GM12878 (cell line): Measurements from ENCODE around the gene GARIN5A. TPM values are rescaled to one million over a fixed set of nuclear protein-coding genes. Genes with fewer than 3 reads are reported as not detected.
A peak's percentile ranks its signal among the peaks of the same experiment; 100 is the strongest.

Experiments used
- ATF3 ChIP-seq: IDR thresholded peaks from 2 replicates; pipeline ENCODE4 v1.6.1; 2011; ENCODE audit warnings: low read depth, mild to moderate bottlenecking, low read length, moderate library complexity, borderline replicate concordance; ENCODE audit errors: extremely low read depth
- BHLHE40 ChIP-seq, 2 experiments: fragments of 450-650 bp in 1 of 2; IDR thresholded peaks; 2 replicates each; pipeline ENCODE4 v1.6.1; 2011 to 2017; ENCODE audit warnings: low read depth in 2 of 2, borderline replicate concordance in 1 of 2, improper control_type of control experiment in 1 of 2, low read length in 1 of 2, mild to moderate bottlenecking in 1 of 2
- CEBPB ChIP-seq, 2 experiments: fragments of 150-350 bp in 1 of 2; IDR thresholded peaks; 2 replicates each; pipeline ENCODE4 v1.6.1; 2012 to 2014; ENCODE audit warnings: low read depth in 2 of 2, low read length in 2 of 2, borderline replicate concordance in 1 of 2, inconsistent platforms in 1 of 2
- CREM ChIP-seq: IDR thresholded peaks from 2 replicates; pipeline ENCODE4 v1.6.1; 2014; ENCODE audit warnings: antibody characterized with exemption, low read depth
- ESRRA ChIP-seq: IDR thresholded peaks from 2 replicates; pipeline ENCODE4 v1.6.1; 2012; ENCODE audit warnings: mild to moderate bottlenecking, low read length, improper control_type of control experiment
- FOXM1 ChIP-seq: IDR thresholded peaks from 2 replicates; pipeline ENCODE4 v1.6.1; 2012; ENCODE audit warnings: low read depth, mild to moderate bottlenecking, inconsistent platforms, low read length, moderate library complexity
- GABPA ChIP-seq: IDR thresholded peaks from 2 replicates; pipeline ENCODE4 v1.6.1; 2014; ENCODE audit warnings: antibody characterized with exemption, low read depth, mild to moderate bottlenecking, inconsistent platforms
- KLF5 ChIP-seq: fragments of 450-650 bp; IDR thresholded peaks from 2 replicates; pipeline ENCODE4 v1.6.1; 2014; ENCODE audit warnings: mild to moderate bottlenecking; ENCODE audit not compliant: partially characterized antibody
- LARP7 ChIP-seq: fragments of 450-650 bp; IDR thresholded peaks from 2 replicates; pipeline ENCODE4 v1.6.1; 2017; ENCODE audit warnings: mild to moderate bottlenecking
- MEF2A ChIP-seq: IDR thresholded peaks from 2 replicates; pipeline ENCODE4 v1.6.1; 2011; ENCODE audit warnings: low read depth, mild to moderate bottlenecking, low read length, moderate library complexity; ENCODE audit not compliant: insufficient read depth
- MYC ChIP-seq: IDR thresholded peaks from 2 replicates; pipeline ENCODE4 v1.6.1; 2011; ENCODE audit warnings: mild to moderate bottlenecking, low read length, moderate library complexity, inconsistent platforms; ENCODE audit not compliant: insufficient read depth, insufficient replicate concordance, insufficient read length, severe bottlenecking
- PKNOX1 ChIP-seq: fragments of 450-650 bp; IDR thresholded peaks from 2 replicates; pipeline ENCODE4 v1.6.1; 2016; ENCODE audit warnings: mild to moderate bottlenecking
- SMC3 ChIP-seq: IDR thresholded peaks from 2 replicates; pipeline ENCODE4 v1.6.1; 2011; ENCODE audit warnings: low read length, improper control_type of control experiment, borderline replicate concordance
- SRF ChIP-seq, 2 experiments: IDR thresholded peaks; 2 replicates each; pipeline ENCODE4 v1.6.1; 2011; ENCODE audit warnings: low read depth in 2 of 2, low read length in 2 of 2, mild to moderate bottlenecking in 1 of 2, moderate library complexity in 1 of 2
- TBL1XR1 ChIP-seq: IDR thresholded peaks from 2 replicates; pipeline ENCODE4 v1.6.1; 2012; ENCODE audit warnings: low read depth, low read length, improper control_type of control experiment
- ZNF207 ChIP-seq: fragments of 450-650 bp; IDR thresholded peaks from 2 replicates; pipeline ENCODE4 v1.6.1; 2014; ENCODE audit warnings: antibody characterized with exemption, mild to moderate bottlenecking, borderline replicate concordance
- polyA plus RNA-seq, 11 experiments: library from polyadenylated mRNA; depleted of rRNA in 4 of 11; unstranded in 6 of 11; stranded (reverse) in 5 of 11; fragments of >200 nt; fragmentation: Nextera tagmentation in 4 of 11; fragmentation: Illumina TruSeq in 1 of 11; extraction: Ambion mirVana in 4 of 11; extraction: Trizol in 1 of 11; gene quantifications; 1 replicate in 1 of 11; 2 replicates in 10 of 11; pipeline versions ENCODE4 v1.2.1 to v1.2.3, GENCODE V29; 2011 to 2016; ENCODE audit warnings: inconsistent platforms in 2 of 11, missing spikeins in 2 of 11, low read depth in 1 of 11
- total RNA-seq, 4 experiments: library from RNA; depleted of rRNA in 3 of 4; stranded (reverse); fragments of >200 nt in 3 of 4; fragmentation: Illumina TruSeq in 1 of 4; extraction: Trizol in 1 of 4; gene quantifications; 2 replicates each; pipeline versions ENCODE4 v1.2.1 to v1.2.3, GENCODE V29; 2013 to 2021
- TF ChIP-seq, protein P1 (sequence below): fragments of 450-650 bp; IDR thresholded peaks from 2 replicates; pipeline ENCODE4 v1.6.1; 2016; ENCODE audit warnings: mild to moderate bottlenecking, moderate library complexity, borderline replicate concordance
- TF ChIP-seq, protein P2 (sequence below): fragments of 450-650 bp; formaldehyde crosslinking; IDR thresholded peaks from 2 replicates; pipeline ENCODE4 v1.4.0; 2020; ENCODE audit warnings: mild to moderate bottlenecking, moderate library complexity
- TF ChIP-seq, protein P3 (sequence below): IDR thresholded peaks from 2 replicates; pipeline ENCODE4 v1.6.1; 2012; ENCODE audit warnings: low read depth, low read length, improper control_type of control experiment

Gene GARIN5A
- total and polyA plus RNA-seq, 10 of the 15 experiments (the other 5 are each of a cell fraction or from before 2014, with no cell fraction given): 0.18 to 1.2 (median 0.24) TPM; not detected in 6

GRCh38 chr19:50511069-50511822 is 34.6 kb upstream of the GARIN5A start, which contains the start of gene JOSD2 (continued):
- TF ChIP-seq, protein P1, sequence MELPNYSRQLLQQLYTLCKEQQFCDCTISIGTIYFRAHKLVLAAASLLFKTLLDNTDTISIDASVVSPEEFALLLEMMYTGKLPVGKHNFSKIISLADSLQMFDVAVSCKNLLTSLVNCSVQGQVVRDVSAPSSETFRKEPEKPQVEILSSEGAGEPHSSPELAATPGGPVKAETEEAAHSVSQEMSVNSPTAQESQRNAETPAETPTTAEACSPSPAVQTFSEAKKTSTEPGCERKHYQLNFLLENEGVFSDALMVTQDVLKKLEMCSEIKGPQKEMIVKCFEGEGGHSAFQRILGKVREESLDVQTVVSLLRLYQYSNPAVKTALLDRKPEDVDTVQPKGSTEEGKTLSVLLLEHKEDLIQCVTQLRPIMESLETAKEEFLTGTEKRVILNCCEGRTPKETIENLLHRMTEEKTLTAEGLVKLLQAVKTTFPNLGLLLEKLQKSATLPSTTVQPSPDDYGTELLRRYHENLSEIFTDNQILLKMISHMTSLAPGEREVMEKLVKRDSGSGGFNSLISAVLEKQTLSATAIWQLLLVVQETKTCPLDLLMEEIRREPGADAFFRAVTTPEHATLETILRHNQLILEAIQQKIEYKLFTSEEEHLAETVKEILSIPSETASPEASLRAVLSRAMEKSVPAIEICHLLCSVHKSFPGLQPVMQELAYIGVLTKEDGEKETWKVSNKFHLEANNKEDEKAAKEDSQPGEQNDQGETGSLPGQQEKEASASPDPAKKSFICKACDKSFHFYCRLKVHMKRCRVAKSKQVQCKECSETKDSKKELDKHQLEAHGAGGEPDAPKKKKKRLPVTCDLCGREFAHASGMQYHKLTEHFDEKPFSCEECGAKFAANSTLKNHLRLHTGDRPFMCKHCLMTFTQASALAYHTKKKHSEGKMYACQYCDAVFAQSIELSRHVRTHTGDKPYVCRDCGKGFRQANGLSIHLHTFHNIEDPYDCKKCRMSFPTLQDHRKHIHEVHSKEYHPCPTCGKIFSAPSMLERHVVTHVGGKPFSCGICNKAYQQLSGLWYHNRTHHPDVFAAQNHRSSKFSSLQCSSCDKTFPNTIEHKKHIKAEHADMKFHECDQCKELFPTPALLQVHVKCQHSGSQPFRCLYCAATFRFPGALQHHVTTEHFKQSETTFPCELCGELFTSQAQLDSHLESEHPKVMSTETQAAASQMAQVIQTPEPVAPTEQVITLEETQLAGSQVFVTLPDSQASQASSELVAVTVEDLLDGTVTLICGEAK: peak; percentile 92
- TF ChIP-seq LARP7 (peak; percentile 69; the same call in 1 of the 2 replicates), ZNF207 (no peak), BHLHE40 (IDR thresholded peaks at IDR 0.05; ENCODE audit: borderline replicate concordance in 1 of 2, low read depth in 2 of 2, low read length in 1 of 2) (peak; percentile 24 to 60; a peak in 2 of 4 replicates), GABPA (peak; percentile 90), MYC (peak; percentile 79), MEF2A (peak; percentile 46; the same call in 1 of the 2 replicates), SMC3 (no peak), FOXM1 (no peak), CEBPB (IDR thresholded peaks at IDR 0.05; ENCODE audit: borderline replicate concordance in 1 of 2, low read depth in 2 of 2, low read length in 2 of 2) (no peak), ATF3 (peak; percentile 46; the same call in 1 of the 2 replicates), TBL1XR1 (no peak), SRF (IDR thresholded peaks at IDR 0.05; ENCODE audit: low read depth in 2 of 2, low read length in 2 of 2) (peak; percentile 73 to 75), ESRRA (0 out of 2 replicates have a peak, but pooled peaks have one; percentile 33), CREM (peak; percentile 100), PKNOX1 (0 out of 2 replicates have a peak, but pooled peaks have one; percentile 24), KLF5 (peak; percentile 72)
- TF ChIP-seq, protein P2, sequence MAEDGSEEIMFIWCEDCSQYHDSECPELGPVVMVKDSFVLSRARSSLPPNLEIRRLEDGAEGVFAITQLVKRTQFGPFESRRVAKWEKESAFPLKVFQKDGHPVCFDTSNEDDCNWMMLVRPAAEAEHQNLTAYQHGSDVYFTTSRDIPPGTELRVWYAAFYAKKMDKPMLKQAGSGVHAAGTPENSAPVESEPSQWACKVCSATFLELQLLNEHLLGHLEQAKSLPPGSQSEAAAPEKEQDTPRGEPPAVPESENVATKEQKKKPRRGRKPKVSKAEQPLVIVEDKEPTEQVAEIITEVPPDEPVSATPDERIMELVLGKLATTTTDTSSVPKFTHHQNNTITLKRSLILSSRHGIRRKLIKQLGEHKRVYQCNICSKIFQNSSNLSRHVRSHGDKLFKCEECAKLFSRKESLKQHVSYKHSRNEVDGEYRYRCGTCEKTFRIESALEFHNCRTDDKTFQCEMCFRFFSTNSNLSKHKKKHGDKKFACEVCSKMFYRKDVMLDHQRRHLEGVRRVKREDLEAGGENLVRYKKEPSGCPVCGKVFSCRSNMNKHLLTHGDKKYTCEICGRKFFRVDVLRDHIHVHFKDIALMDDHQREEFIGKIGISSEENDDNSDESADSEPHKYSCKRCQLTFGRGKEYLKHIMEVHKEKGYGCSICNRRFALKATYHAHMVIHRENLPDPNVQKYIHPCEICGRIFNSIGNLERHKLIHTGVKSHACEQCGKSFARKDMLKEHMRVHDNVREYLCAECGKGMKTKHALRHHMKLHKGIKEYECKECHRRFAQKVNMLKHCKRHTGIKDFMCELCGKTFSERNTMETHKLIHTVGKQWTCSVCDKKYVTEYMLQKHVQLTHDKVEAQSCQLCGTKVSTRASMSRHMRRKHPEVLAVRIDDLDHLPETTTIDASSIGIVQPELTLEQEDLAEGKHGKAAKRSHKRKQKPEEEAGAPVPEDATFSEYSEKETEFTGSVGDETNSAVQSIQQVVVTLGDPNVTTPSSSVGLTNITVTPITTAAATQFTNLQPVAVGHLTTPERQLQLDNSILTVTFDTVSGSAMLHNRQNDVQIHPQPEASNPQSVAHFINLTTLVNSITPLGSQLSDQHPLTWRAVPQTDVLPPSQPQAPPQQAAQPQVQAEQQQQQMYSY (CRISPR knock-in tag): no peak
- TF ChIP-seq, protein P3, sequence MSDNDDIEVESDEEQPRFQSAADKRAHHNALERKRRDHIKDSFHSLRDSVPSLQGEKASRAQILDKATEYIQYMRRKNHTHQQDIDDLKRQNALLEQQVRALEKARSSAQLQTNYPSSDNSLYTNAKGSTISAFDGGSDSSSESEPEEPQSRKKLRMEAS: peak; percentile 90
